Spinal cord (tissue), 10 donors: Measurements from ENCODE around the gene POMGNT2. TPM values are rescaled to one million over a fixed set of nuclear protein-coding genes. Genes with fewer than 3 reads are reported as not detected.

Source experiments
- DNase-seq, 6 donors: peaks; one replicate each; pipeline versions ENCODE4 v3.0.0 to v3.0.0-alpha.2; 2013 to 2015; ENCODE audit warnings: low spot score in 6 of 6, low read depth in 4 of 6
- H3K27ac ChIP-seq: one replicate; pipeline ENCODE4 v1.5.1; 2013; ENCODE audit warnings: low read depth, low read length, control low read depth
- H3K27me3 ChIP-seq: one replicate; pipeline ENCODE4 v1.6.1; 2013; ENCODE audit warnings: low read length; ENCODE audit not compliant: control insufficient read depth, insufficient read depth
- H3K36me3 ChIP-seq: one replicate; pipeline ENCODE4 v1.6.1; 2013; ENCODE audit warnings: low read length; ENCODE audit not compliant: control insufficient read depth, insufficient read depth
- H3K4me1 ChIP-seq: one replicate; pipeline ENCODE4 v1.6.1; 2013; ENCODE audit warnings: low read length; ENCODE audit not compliant: control insufficient read depth, insufficient read depth
- H3K4me3 ChIP-seq: one replicate; pipeline ENCODE4 v1.5.1; 2013; ENCODE audit warnings: low read depth, low read length, control low read depth
- H3K9me3 ChIP-seq: one replicate; pipeline ENCODE4 v1.6.1; 2013; ENCODE audit warnings: low read length; ENCODE audit not compliant: control insufficient read depth, insufficient read depth
- WGBS: methylation state at CpG from one replicate; pipeline ENCODE4 v1.1.5; 2013; ENCODE audit warnings: missing lambda C conversion rate; ENCODE audit not compliant: insufficient coverage; 5-methylcytosine and 5-hydroxymethylcytosine counted together
- polyA plus RNA-seq, 2 donors: library from polyadenylated mRNA; unstranded; fragments of 120-200 nt; gene quantifications; one replicate each; pipeline ENCODE4 v1.2.1, GENCODE V29; 2013; ENCODE audit not compliant: insufficient read length in 2 of 2
- total RNA-seq, 2 donors: library from RNA; depleted of rRNA in 1 of 2; stranded (reverse); fragments of 120-200 nt in 1 of 2; fragments of >200 nt in 1 of 2; gene quantifications; one replicate each; pipeline versions ENCODE4 v1.2.3 to v1.2.4, GENCODE V29; 2013 to 2014
- donor health status: healthy.

The POMGNT2 gene
- total and polyA plus RNA-seq, 4 donors: 21.0 to 44.4 (median 38.8) TPM

- DNase-seq: no peak
- whole genome bisulfite sequencing: 97% methylated on average over 39 of the region's 40 CpGs
These were observed 24.9 kb downstream of the POMGNT2 start for GRCh38 chr3:43080726-43081568.

GRCh38 chr3:43079536-43080332 is 26.1 kb downstream of the POMGNT2 start:
- Histone ChIP-seq H3K27ac (no peak overlapping the region), H3K4me1 (no peaks in the 10 kb centered on the region), H3K36me3 (peaks cover 31% of the 10 kb centered on the region), H3K27me3 (no peaks in the 10 kb centered on the region), H3K9me3 (no peaks in the 10 kb centered on the region), H3K4me3 (no peak overlapping the region)
- WGBS: 95% methylated on average over 30 of the region's 31 CpGs
- DNase-seq: no peak

More at GRCh38 chr3:43080726-43081568, 24.9 kb downstream of the POMGNT2 start:
- H3K36me3 ChIP-seq: peaks cover 34% of the 10 kb centered on the region
- no peak overlapping the region for H3K27ac ChIP-seq
- no peak overlapping the region for H3K4me3 ChIP-seq
- no peaks in the 10 kb centered on the region for H3K4me1 ChIP-seq
- no peaks in the 10 kb centered on the region for H3K27me3 ChIP-seq
- no peaks in the 10 kb centered on the region for H3K9me3 ChIP-seq

GRCh38 chr3:43077707-43078106 is 28.2 kb downstream of the POMGNT2 start:
- no peaks in the 10 kb centered on the region for H3K9me3 ChIP-seq
- no peak overlapping the region for H3K4me3 ChIP-seq
- DNase-seq: no peak
- peaks cover 31% of the 10 kb centered on the region for H3K36me3 ChIP-seq
- H3K4me1 ChIP-seq: no peaks in the 10 kb centered on the region
- no peaks in the 10 kb centered on the region for H3K27me3 ChIP-seq
- H3K27ac ChIP-seq: no peak overlapping the region

GRCh38 chr3:43077261-43077660 is 28.6 kb downstream of the POMGNT2 start:
- no peak overlapping the region for H3K27ac ChIP-seq
- no peaks in the 10 kb centered on the region for H3K27me3 ChIP-seq
- DNase-seq: no peak
- H3K9me3 ChIP-seq: no peaks in the 10 kb centered on the region
- no peaks in the 10 kb centered on the region for H3K4me1 ChIP-seq
- peaks cover 31% of the 10 kb centered on the region for H3K36me3 ChIP-seq
- no peak overlapping the region for H3K4me3 ChIP-seq
- WGBS: 71% methylated on average over 4 of the region's 6 CpGs

- WGBS: no CpG with 5 or more reads among the region's 4 CpGs
- Histone ChIP-seq H3K9me3 (no peaks in the 10 kb centered on the region), H3K27me3 (no peaks in the 10 kb centered on the region), H3K4me1 (no peaks in the 10 kb centered on the region), H3K4me3 (no peak overlapping the region), H3K36me3 (peaks cover 31% of the 10 kb centered on the region), H3K27ac (no peak overlapping the region)
- DNase-seq: peak in 2 of 6 donors; percentile 20 to 40
These were observed 29.0 kb downstream of the POMGNT2 start for GRCh38 chr3:43076857-43077256.

GRCh38 chr3:43075904-43076661 is 29.8 kb downstream of the POMGNT2 start:
- Histone ChIP-seq H3K9me3 (no peaks in the 10 kb centered on the region), H3K4me1 (no peaks in the 10 kb centered on the region), H3K27me3 (no peaks in the 10 kb centered on the region), H3K36me3 (peaks cover 26% of the 10 kb centered on the region), H3K27ac (no peak overlapping the region), H3K4me3 (no peak overlapping the region)
- 94% methylated on average over 4 of the region's 5 CpGs for WGBS
- DNase-seq: no peak

GRCh38 chr3:43074901-43075689 is 30.8 kb downstream of the POMGNT2 start:
- 91% methylated on average over 3 of the region's 5 CpGs for WGBS
- peaks cover 16% of the 10 kb centered on the region for H3K36me3 ChIP-seq

GRCh38 chr3:43074482-43074881 is 31.4 kb downstream of the POMGNT2 start:
- no peak for DNase-seq
- WGBS: no CpG with 5 or more reads among the region's 4 CpGs
- Histone ChIP-seq H3K36me3 (peaks cover 10% of the 10 kb centered on the region), H3K4me3 (no peak overlapping the region), H3K27me3 (no peaks in the 10 kb centered on the region), H3K9me3 (no peaks in the 10 kb centered on the region), H3K4me1 (no peaks in the 10 kb centered on the region), H3K27ac (no peak overlapping the region)

More at GRCh38 chr3:43074901-43075689, 30.8 kb downstream of the POMGNT2 start:
- no peak for DNase-seq
- no peaks in the 10 kb centered on the region for H3K4me1 ChIP-seq
- no peak overlapping the region for H3K4me3 ChIP-seq
- no peak overlapping the region for H3K27ac ChIP-seq
- no peaks in the 10 kb centered on the region for H3K27me3 ChIP-seq
- H3K9me3 ChIP-seq: no peaks in the 10 kb centered on the region

- WGBS: 68% methylated on average over 3 of the region's 5 CpGs
- H3K27ac ChIP-seq: no peak overlapping the region
- peaks cover 6% of the 10 kb centered on the region for H3K36me3 ChIP-seq
- H3K4me1 ChIP-seq: no peaks in the 10 kb centered on the region
- H3K9me3 ChIP-seq: no peaks in the 10 kb centered on the region
- no peak for DNase-seq
- H3K4me3 ChIP-seq: no peak overlapping the region
- no peaks in the 10 kb centered on the region for H3K27me3 ChIP-seq
These were observed 32.1 kb downstream of the POMGNT2 start for GRCh38 chr3:43073836-43074220.
